GM18868 (cell line): Measurements from ENCODE around the gene DHRSX.
"Not testable (repeated sequence)": the region's sequence is repeated elsewhere in the genome, so short reads cannot be mapped to it uniquely, and the experiment has no call there.

Experiments
- ATAC-seq: cut with Tn5 transposase; IDR thresholded peaks from one replicate; pipeline ENCODE4 v1.9.1; 2021; ENCODE audit warnings: mild to moderate bottlenecking, moderate library complexity; ENCODE audit not compliant: unreplicated experiment

The DHRSX gene

DNA sequence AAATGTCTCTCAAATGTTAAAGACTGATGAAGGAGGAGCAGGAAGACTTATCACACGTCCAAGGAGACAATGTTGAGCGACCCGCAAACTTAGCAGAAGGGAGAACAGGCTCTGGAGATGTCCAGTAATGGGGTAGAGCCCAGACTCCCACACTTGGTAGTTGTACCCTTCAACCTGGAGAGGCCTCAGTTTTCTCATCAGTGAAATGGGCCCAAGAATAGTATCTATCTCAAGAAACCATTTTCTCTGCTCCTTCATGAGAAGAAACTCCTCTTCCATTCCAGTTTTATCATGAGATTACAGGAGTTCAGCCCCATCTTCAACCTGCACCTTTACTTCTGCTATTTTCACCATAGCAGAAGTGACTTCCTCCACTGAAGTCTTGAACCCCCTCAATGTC lies 169.9 kb downstream of the DHRSX start:
- ATAC-seq = no peak

GRCh38 chrX:2330487-2330886 lies 170.3 kb downstream of the DHRSX start:
- ATAC-seq = no peak

- no peak for ATAC-seq
Observed at GRCh38 chrX:2327423-2327822, 173.4 kb downstream of the DHRSX start.

DNA sequence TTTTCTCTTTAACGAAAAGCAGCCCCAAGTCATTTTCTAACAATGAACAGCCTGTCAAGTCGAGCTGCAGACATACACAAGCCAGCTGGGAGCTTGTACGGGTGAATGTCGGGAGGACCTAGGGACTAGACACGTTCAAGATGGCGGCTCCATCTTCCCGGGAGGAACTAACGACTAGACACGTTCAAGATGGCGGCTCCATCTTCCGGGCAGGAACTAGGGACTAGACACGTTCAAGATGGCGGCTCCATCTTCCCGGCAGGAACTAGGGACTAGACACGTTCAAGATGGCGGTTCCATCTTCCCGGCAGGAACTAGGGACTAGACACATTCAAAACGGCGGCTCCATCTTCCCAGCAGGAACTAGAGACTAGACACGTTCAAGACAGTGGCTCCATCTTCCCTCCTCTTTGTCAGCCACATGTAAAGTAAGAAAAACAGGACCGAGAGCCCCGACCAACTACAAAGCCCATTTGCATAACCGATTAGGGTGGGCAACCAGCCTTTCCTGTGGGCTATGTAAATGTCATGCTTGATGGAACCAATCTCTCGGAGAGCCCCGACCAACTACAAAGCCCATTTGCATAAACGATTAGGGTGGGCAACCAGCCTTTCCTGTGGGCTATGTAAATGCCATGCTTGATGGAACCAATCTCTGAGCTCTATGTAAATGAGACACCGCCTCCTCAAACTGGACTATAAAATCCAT lies 175.5 kb downstream of the DHRSX start:
- ATAC-seq = no peak

DNA sequence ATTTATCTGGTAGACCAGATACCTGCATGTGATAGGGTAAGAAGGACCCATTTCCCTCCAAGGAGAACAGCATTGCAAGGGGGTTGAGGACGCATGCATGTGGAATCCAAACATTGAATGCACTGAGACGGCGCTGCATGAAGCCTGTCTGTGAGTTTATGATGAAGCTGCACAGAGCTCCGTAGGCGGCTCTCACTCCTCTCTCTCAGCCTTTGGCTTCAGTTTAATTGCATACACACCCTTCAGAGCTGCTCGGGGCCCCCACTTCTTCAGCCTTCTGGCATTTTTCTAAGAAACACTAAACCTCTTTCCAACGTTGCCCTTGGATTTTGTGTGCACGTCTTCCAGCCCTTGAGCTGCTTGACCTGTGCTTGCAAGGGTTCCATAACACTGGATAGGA lies 176.6 kb downstream of the DHRSX start:
- ATAC-seq = no peak

- no peak for ATAC-seq
Observed at GRCh38 chrX:2321411-2321810, 179.4 kb downstream of the DHRSX start.

DNA sequence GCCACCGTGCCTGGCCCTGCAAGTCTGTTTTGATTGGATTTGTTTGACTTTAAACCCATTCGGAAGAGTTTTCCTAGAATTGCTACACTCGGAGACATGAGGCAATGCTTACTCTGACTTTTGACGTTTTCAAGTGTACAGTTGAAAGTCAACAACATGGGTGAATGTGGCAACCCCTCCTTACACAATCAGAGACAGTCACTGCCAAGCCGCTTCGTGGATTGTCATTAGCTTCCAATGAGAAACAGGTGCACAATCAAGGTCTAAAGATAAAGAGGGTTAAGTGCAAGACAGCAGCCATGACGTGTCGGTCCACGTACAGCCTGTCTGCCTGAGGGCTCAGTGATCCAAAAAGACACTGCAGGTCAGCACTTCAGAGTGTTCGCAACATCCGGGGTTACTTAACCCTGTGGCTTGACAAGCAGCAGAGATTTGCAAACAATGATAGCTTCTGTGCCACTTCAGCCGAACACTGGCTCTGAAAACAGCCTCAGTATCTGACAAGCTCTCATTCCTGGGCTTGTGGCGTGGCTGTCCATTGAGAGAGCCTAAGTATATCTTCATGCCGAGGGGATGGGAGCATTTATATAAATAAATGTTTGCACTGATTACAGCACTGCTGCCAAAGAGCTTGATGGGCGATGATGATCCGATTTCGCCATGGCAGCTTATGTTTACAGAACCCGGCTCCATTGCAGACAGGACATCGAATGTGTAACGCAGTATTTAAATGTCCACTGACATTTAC lies 180.0 kb downstream of the DHRSX start:
- no peak for ATAC-seq

GRCh38 chrX:2320089-2320488 lies 180.7 kb downstream of the DHRSX start:
- ATAC-seq = no peak

- no peak for ATAC-seq
Observed at GRCh38 chrX:2318371-2318770, 182.4 kb downstream of the DHRSX start.

DNA sequence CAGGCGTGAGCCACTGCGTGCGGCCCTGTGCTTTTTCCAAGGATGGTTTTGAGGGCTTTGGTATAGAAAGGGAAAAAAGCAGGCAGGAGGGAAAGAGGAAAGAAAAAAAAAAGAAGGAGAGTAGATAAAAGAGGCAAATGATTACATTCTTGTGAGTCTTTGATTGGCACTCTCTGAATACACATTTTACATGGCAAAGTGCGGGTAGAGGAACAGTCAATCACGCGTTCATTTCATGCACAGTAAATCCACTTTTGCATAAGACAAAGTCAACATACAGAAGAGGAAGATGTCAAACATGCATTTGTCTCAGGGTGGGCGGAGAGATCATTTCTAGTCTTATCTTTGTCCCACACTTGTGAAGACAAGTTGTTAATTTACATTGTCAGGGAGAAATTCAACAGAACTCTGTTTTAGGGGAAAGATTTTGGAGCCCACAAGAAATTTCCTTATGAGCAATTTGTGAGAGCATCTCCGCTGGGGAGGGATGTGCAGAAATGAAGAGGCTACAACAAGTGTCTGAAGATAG lies 183.2 kb downstream of the DHRSX start:
- no peak for ATAC-seq

DNA sequence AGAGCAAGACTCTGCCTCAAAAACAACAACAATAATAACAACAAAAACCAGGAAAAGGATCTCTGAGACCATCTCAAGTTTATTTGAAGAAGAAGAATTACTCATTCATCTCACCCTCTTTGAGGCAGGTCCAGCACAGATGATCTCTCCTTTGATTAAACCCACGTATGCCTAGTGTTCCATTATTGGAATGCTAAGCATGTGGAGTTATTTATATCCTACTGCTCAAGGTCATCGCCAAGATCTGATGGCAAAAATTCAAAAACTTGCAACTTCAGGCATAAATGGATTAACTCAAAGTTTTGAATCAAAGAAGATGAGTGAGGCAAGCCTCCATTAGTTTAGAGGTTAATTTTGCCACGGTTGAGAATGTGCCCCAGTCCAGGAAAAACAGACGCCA lies 184.2 kb downstream of the DHRSX start:
- ATAC-seq = no peak

DNA sequence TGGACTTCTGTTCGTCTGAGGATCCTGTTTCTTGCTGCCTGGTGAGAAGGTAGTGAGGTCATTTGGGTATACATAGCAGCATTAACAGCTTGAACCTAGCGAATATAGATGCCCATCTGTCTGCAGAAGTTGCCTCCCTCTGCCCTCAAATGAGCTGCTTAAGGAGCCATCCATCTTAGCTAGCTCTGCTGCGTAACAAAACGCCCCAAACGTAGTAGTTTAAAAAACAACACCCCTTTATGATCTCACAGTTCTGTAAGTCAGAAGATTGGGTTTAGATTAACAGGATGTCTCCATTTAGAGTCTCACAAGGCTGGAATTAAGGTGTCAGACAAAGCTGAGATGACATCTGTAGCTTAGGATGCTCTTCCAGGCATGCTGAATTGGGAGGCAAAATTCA lies 185.3 kb downstream of the DHRSX start:
- ATAC-seq = no peak

DNA sequence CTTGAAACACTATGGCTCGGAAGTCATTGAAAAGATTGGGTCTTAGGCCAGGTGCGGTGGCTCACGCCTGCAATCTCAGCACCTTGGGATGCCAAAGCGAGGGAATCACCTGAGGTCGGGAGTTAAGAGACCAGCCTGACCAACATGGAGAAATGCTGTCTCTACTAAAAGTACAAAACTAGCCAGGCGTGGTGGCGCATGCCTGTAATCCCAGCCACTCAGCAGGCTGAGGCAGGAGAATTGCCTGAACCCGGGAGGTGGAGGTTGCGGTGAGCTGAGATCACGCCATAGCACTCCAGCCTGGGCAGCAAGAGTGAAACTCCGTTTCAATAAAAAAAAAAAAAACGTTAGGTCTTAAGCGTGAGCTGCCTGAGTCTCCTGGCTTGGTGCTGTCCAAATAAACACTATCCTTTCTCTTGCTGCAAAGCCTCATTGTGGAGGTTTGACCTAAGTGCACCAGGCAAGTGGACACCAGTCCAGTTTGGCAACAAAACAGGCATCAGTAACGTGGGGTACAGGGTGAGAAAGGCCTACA lies 185.9 kb downstream of the DHRSX start:
- no peak for ATAC-seq

DNA sequence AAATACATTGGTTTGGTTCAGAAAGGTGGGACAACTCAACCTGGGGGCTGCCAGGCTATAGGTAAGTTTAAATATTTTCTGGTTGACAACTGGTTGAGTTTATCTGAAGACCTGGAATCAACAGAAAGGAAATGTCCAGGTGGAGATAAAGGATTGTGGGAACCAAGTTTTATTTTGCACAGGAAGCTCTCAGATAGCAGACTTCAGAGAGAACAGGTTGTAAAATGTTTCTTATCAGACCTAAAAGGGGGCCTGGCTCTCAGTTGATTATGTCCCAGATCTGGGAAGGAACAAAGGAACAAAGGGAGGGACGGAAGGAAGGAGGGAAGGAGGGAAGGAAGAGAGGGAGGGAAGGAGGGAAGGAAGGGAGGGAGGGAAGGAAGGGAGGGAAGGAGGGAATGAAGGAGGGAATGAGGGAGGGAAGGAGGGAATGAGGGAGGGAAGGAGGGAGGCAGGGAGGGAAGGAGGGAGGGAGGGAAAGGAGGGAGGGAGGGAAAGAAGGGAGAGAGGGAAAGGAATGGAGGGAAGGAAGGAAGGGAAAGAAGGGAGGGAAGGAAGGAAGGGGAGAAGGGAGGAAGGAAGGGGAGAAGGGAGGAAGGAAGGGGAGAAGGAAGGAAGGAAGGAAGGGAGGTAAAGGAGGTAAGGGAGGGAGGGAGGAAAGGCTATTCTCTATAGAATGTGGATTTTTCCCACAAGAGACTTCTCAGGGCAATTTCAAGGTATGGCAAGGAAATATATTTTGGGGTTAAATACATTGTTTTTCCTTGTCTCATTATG lies 186.7 kb downstream of the DHRSX start:
- no peak for ATAC-seq

DNA sequence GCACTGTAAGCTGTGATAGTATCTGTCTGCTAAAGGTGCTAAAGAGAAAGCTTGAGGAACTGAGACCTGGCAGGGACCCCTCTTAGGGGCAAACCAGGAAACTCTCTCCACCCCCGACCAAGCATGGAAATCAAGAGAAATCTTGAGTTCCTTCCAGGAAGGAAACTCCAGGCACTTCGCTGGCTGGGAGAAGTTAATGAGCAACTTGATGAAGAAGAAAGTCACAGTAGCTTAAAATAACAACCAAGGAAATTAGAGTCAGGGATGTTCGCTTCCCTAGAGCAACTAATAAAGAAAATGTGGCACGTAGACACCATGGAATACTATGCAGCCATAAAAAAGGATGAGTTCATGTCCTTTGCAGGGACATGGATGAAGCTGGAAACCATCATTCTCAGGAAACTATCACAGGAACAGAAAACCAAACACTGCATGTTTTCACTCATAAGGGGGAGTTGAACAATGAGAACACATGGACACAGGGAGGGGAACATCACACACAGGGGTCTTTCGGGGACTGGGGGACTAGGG lies 188.7 kb downstream of the DHRSX start:
- ATAC-seq = not testable (repeated sequence)

DNA sequence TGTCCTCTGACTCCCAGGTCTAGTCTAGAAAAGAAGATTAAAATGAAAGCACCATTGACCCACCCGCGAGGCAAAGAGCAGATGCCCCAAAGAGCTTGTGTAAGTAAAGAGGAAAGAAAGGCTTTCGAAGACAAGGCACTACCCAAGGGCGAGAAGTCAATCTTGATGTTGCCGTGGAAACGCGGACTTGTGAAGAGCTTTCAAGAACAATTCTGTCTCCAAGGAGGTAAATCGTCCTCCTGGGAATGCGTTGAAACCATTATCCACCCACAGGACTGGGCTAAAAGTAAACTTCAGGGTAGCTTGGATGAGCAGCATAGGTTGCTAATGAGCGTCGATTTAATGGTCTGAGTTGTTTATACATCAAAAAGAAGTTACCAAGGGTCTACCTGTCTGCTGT lies 189.3 kb downstream of the DHRSX start:
- ATAC-seq = no peak

DNA sequence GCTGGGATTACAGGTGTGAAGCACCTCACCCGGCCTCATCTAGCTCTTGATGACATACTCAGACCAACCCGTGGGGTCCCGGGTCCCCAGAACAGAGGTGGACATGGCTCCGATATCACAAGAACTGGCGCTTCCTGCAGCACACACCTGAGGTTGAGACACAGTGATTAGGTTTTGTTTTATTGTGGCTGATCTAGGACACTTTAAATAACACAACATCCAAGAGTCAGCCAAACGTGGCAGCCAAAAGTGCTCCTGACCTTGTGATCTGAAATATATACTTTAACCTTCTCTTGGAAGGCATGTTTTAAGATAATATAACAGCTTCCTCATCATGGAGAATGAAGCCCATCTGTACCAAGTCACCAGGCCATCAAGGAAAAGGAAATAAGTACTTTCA lies 198.9 kb downstream of the DHRSX start:
- no peak for ATAC-seq

DNA sequence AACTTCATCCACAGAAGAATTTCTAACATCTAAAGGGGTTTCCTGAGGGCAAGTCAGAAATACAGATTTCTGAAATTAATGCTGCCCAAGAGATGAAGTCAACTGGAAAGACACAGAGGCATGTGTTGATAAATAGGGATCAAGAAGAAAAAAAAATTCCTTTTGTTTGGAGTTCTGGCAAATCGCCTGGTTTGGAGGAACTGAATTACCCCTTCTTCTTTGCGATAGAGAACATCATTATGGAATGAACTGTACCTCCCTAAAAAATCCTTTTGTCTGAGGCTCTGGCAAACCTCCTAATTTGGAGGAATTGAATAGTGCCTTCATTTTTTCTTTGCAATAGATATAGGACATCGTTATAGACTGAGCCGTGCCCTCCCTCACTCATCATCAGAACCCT lies 200.9 kb downstream of the DHRSX start:
- ATAC-seq = no peak

GRCh38 chrX:2286731-2287130 lies 214.0 kb downstream of the DHRSX start:
- no peak for ATAC-seq

DNA sequence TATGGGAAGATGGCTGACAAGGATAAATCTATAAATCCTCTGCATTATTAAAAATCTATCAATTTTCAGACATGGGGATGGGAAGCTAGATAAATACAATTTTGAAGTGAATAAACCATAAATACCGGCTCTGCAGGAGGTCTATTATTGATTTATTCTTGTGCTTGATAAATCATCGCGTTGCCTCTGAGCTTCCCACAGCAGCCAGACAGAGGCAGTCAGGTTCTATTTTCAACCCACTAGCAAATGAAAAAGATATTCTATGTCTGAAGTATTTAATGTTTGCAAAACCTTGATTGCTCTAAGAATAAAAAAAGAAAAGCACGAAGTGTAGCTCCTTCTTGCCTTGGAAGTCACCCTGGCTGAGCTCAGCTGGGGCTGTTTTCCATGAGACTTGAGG lies 216.2 kb downstream of the DHRSX start:
- no peak for ATAC-seq

DNA sequence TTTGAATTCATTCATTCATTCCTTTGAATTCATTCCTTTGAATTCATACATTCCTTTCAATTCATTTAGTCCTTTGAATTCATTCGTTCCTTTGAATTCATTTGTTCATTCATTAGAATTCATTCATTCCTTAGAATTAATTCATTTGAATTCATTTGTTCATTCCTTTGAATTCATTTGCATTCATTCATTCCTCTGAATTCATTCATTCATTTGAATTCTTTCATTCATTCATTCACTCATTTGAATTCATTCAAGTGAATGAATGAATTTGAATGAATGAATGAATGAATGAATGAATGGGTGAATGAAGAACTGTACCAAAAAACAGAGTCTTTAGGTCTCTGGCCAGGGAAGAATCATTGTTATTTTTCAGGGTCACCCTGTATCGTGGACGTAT lies 216.6 kb downstream of the DHRSX start:
- ATAC-seq = no peak
